GM12801 (cell line): Measurements from ENCODE around the gene GAREM1.

ENCODE experiments used
- CTCF ChIP-seq: IDR thresholded peaks from one replicate; pipeline ENCODE4 v1.5.1; 2011; ENCODE audit warnings: control low read depth; ENCODE audit not compliant: insufficient read length; ENCODE audit errors: extremely low read depth

Gene GAREM1

DNA sequence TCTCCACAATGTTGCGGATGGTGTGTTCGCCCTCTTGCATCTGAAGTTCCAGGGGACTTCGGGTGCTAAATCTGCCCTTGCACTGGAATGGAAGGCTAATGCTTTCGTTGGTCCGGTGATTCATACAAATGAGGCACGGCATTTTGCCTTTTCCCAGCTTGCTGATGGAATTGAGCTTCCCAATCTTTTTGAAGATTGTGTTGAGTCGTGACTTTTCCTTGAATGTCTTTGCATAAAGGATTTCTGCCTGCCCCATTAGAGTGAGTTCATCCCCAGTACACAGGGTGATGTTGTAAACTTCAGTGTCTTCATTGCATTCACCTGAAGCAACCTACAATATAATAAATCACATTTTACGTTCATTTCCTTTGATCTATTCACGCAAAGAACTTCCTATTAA lies 182.8 kb downstream of the GAREM1 start:
- TF ChIP-seq CTCF: no peak

DNA sequence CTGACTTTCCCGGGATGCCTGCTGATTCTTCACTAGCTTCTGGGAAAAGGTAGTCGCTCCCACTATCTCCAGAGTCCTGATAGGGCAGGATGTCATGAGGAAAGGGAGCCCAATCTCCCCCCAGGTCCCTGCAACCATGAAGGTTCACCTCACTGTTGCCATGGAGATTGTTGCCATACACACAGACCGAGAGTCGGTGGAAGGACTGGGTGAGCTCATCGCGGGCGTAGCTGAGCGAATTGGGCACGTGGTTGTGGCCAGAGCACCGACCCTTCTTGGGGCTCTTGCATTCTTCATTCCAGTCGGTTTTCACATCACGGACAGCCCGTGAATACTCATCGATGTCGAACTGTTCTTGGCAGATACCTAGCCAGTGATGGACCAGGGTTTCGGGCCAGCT lies 183.4 kb downstream of the GAREM1 start:
- no peak for TF ChIP-seq CTCF

GRCh38 chr18:32286749-32287148 lies 183.9 kb downstream of the GAREM1 start:
- TF ChIP-seq CTCF: no peak

DNA sequence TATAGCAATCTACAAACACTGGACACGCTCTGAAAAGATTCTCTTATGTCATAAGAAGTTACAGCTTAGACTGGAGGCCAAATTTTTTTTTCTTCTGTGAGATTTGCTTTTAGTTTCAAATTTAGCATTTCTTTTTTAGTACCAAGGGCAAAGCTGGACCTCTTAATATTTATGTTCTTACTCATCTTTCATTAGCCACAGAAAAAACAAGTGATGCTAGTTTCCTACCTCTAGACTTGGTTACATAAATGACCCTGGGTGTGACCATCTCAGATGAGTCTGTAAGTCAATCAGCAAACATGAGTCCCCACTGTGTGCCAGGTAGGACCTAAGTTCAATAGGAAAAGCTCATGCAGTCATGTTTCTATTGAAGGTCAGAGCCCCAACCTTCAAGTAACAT lies 186.4 kb downstream of the GAREM1 start:
- TF ChIP-seq CTCF: no peak

GRCh38 chr18:32280911-32281310 lies 189.8 kb downstream of the GAREM1 start:
- no peak for TF ChIP-seq CTCF

DNA sequence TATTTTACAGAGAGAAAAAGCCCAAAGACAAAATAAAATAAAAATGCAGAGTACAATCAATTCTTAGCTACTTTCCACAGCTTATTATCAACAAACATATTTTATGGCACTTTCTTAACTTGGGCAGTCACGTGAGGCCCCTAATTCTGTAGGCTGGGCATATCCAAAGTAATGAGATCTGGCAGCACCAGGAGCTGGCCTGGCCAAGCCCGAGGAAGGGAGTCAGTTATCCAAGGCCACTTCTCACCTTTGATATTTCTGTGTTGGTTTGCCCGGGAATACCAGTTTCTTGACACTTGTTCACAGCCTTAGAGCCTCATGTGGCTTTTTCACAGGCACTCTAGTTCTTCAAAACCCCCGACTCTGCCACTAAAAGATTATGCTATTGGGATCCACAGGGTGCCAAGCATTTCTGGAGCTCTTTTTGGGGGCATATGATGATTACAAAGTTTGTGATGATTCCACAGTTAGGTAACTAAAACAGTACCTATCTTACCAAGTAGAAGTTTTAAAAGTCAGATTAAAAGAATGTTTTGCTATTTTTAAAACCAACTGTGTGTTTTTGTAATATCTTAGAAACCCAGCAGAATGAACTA lies 190.4 kb downstream of the GAREM1 start:
- TF ChIP-seq CTCF: no peak

GRCh38 chr18:32278177-32278799 lies 192.4 kb downstream of the GAREM1 start:
- TF ChIP-seq CTCF: no peak
